GM19395 (cell line): ENCODE results near the gene TRIM31.

Source experiments
- ATAC-seq: cut with Tn5 transposase; IDR thresholded peaks from one replicate; pipeline ENCODE4 v1.9.1; 2021; ENCODE audit warnings: mild to moderate bottlenecking, moderate library complexity; ENCODE audit not compliant: unreplicated experiment

TRIM31 gene

GRCh38 chr6:30113003-30113759 is at the start of gene TRIM31:
Gene TRIM31, minus strand, starts transcription at chr6:30113090. Its CDS starts 285 bp downstream, at chr6:30112805.
- no peak for ATAC-seq

GRCh38 chr6:30162265-30163089 is 49.6 kb upstream of the TRIM31 start:
- no peak for ATAC-seq

GRCh38 chr6:30160785-30161531 is 48.1 kb upstream of the TRIM31 start, which contains the start of gene TRIM10:
Gene TRIM10, minus strand, starts transcription at chr6:30161211. Its CDS starts 353 bp downstream, at chr6:30160858.
- no peak for ATAC-seq

- ATAC-seq: no peak
Measured at GRCh38 chr6:30160008-30160784, 47.3 kb upstream of the TRIM31 start.

GRCh38 chr6:30158475-30159040 is 45.7 kb upstream of the TRIM31 start:
- ATAC-seq: no peak

- ATAC-seq: no peak
Measured at GRCh38 chr6:30157999-30158398, 45.1 kb upstream of the TRIM31 start.

GRCh38 chr6:30157581-30157980 is 44.7 kb upstream of the TRIM31 start:
- no peak for ATAC-seq

GRCh38 chr6:30156774-30157173 is 43.9 kb upstream of the TRIM31 start:
- no peak for ATAC-seq

- no peak for ATAC-seq
Measured at GRCh38 chr6:30156262-30156599, 43.3 kb upstream of the TRIM31 start.

GRCh38 chr6:30155520-30156261 is 42.8 kb upstream of the TRIM31 start:
- no peak for ATAC-seq

GRCh38 chr6:30154709-30155519 is 42.0 kb upstream of the TRIM31 start:
- no peak for ATAC-seq

GRCh38 chr6:30154061-30154460 is 41.2 kb upstream of the TRIM31 start:
- ATAC-seq: no peak

- no peak for ATAC-seq
Measured at GRCh38 chr6:30152910-30153610, 40.2 kb upstream of the TRIM31 start.

- no peak for ATAC-seq
Measured at GRCh38 chr6:30152016-30152673, 39.3 kb upstream of the TRIM31 start.

- no peak for ATAC-seq
Measured at GRCh38 chr6:30151580-30151979, 38.7 kb upstream of the TRIM31 start.

- no peak for ATAC-seq
Measured at GRCh38 chr6:30150671-30151395, 37.9 kb upstream of the TRIM31 start.
